ENCODE results near the gene LDLRAD3.

Gene LDLRAD3

GRCh38 chr11:36105743-36106581, 162.1 kb downstream of the LDLRAD3 start:
- TF ChIP-seq CTCF (IDR thresholded peaks at IDR 0.05; ENCODE audit: unreplicated experiment in 3 of 3): no peak
- Mint-ChIP-seq H3K4me1 (peaks cover 45% of the 10 kb centered on the region), H3K4me3 (no peak overlapping the region), H3K36me3 (ENCODE audit: low read depth) (peaks cover 48% of the 10 kb centered on the region), H3K9me3 (no peaks in the 10 kb centered on the region), H3K27ac (peak overlapping the region in 2 of 3 experiments; percentile 4 to 86), H3K27me3 (ENCODE audit: low read depth) (no peaks in the 10 kb centered on the region)

- TF ChIP-seq CTCF (IDR thresholded peaks at IDR 0.05; ENCODE audit: unreplicated experiment in 3 of 3): no peak
- no peak overlapping the region for H3K4me3 Mint-ChIP-seq
- H3K4me1 Mint-ChIP-seq: peaks cover 50% of the 10 kb centered on the region
- no peak overlapping the region for H3K27ac Mint-ChIP-seq
- peaks cover 2% of the 10 kb centered on the region for H3K9me3 Mint-ChIP-seq
- H3K36me3 Mint-ChIP-seq (ENCODE audit: low read depth): peaks cover 48% of the 10 kb centered on the region
- no peaks in the 10 kb centered on the region for H3K27me3 Mint-ChIP-seq (ENCODE audit: low read depth)
Observed at GRCh38 chr11:36107547-36107946, 163.7 kb downstream of the LDLRAD3 start.

GRCh38 chr11:36108881-36109589, 165.2 kb downstream of the LDLRAD3 start:
- Mint-ChIP-seq H3K27ac (peak overlapping the region; percentile 15 to 59 (median 54)), H3K36me3 (ENCODE audit: low read depth) (peaks cover 53% of the 10 kb centered on the region), H3K9me3 (peaks cover 10% of the 10 kb centered on the region), H3K4me1 (peaks cover 50% of the 10 kb centered on the region), H3K4me3 (no peak overlapping the region), H3K27me3 (ENCODE audit: low read depth) (no peaks in the 10 kb centered on the region)
- no peak for TF ChIP-seq CTCF (IDR thresholded peaks at IDR 0.05; ENCODE audit: unreplicated experiment in 3 of 3)

- H3K9me3 Mint-ChIP-seq: peaks cover 12% of the 10 kb centered on the region
- H3K27me3 Mint-ChIP-seq (ENCODE audit: low read depth): no peaks in the 10 kb centered on the region
- H3K4me1 Mint-ChIP-seq: peaks cover 50% of the 10 kb centered on the region
- peak overlapping the region; percentile 41 to 59 (median 54) for H3K27ac Mint-ChIP-seq
- TF ChIP-seq CTCF (IDR thresholded peaks at IDR 0.05; ENCODE audit: unreplicated experiment in 3 of 3): no peak
- H3K4me3 Mint-ChIP-seq: no peak overlapping the region
- H3K36me3 Mint-ChIP-seq (ENCODE audit: low read depth): peaks cover 57% of the 10 kb centered on the region
Observed at GRCh38 chr11:36109590-36109849, 165.7 kb downstream of the LDLRAD3 start.

- H3K9me3 Mint-ChIP-seq: peaks cover 16% of the 10 kb centered on the region
- no peaks in the 10 kb centered on the region for H3K27me3 Mint-ChIP-seq (ENCODE audit: low read depth)
- no peak for TF ChIP-seq CTCF (IDR thresholded peaks at IDR 0.05; ENCODE audit: unreplicated experiment in 3 of 3)
- H3K4me3 Mint-ChIP-seq: no peak overlapping the region
- H3K4me1 Mint-ChIP-seq: peaks cover 45% of the 10 kb centered on the region
- peak overlapping the region; percentile 41 to 59 (median 54) for H3K27ac Mint-ChIP-seq
- H3K36me3 Mint-ChIP-seq (ENCODE audit: low read depth): peaks cover 59% of the 10 kb centered on the region
Observed at GRCh38 chr11:36109850-36110606, 166.2 kb downstream of the LDLRAD3 start.

All from nephron (organoid).